Peyer's patch (tissue), 4 donors: Measurements from ENCODE around the gene PDIA3.

Experiments used
- CTCF ChIP-seq, 6 experiments: fragments of 450-650 bp in 4 of 6; fragments of 200-600 bp in 2 of 6; sonication (generic) in 1 of 6; IDR thresholded peaks; one replicate each; pipeline ENCODE4 v1.5.1; 2017 to 2019; ENCODE audit warnings: antibody characterized with exemption in 6 of 6, mild to moderate bottlenecking in 3 of 6, moderate library complexity in 1 of 6
- POLR2A ChIP-seq, 2 donors: fragments of 450-650 bp; IDR thresholded peaks; one replicate each; pipeline ENCODE4 v1.5.1; 2017; ENCODE audit warnings: antibody characterized with exemption in 2 of 2, mild to moderate bottlenecking in 2 of 2, moderate library complexity in 2 of 2

DNA sequence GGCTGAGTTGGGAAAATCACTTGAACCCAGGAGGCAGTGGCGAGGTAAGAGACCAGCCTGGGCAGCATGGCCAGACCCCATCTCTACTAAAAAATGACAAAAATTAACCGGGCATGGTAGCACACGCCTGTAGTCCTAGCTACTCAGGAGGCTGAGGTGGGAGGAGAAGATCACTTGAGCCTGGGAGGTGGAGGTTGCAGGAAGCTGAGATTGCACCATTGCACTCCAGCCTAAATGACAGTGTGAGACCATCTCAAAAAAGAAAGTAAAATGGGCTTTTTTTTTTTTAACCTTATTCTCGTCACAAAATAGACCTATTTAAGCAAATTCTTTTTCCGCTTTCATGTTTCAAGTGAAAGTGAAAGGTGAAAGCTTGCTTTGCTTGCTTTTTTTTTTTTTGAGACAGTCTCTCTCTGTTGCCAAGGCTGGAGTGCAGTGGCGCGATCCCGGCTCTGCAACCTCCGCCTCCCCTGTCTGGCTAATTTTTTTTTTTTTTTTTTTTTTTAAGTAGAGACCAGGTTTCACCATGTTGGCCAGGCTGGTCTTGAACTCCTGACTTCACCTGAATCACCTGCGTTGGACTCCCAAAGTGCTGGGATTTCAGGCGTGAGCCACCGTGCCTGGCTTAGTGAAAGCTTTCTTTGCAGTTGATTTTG, 3.6 kb downstream of the PDIA3 start:
- TF ChIP-seq CTCF (IDR thresholded peaks at IDR 0.05) = no peak
- no peak for TF ChIP-seq POLR2A (IDR thresholded peaks at IDR 0.05)
